ENCODE data around the gene TEAD1. TPM values are rescaled to one million over a fixed set of nuclear protein-coding genes. Genes with fewer than 3 reads are reported as not detected.

The TEAD1 gene
- total and polyA plus RNA-seq, 9 of the 15 experiments (the other 6 are each of a cell fraction or from before 2014, with no cell fraction given), result 1.7 to 17.7 (median 10.8) TPM

GRCh38 chr11:12989428-12990161 is 315.4 kb downstream of the TEAD1 start (continued):
- 0 out of 2 replicates have a peak, but pooled peaks have one; percentile 74 for TF ChIP-seq HDGF (IDR thresholded peaks at IDR 0.05)
- TF ChIP-seq TCF7 (IDR thresholded peaks at IDR 0.05; ENCODE audit: borderline replicate concordance), result no peak
- no peak for TF ChIP-seq DIDO1 (tag; IDR thresholded peaks at IDR 0.05; ENCODE audit: low read depth)
- TF ChIP-seq DDX20 (tag; IDR thresholded peaks at IDR 0.05; ENCODE audit: low read depth), result no peak
- no peak for TF ChIP-seq ZNF780A (CRISPR knock-in tag; IDR thresholded peaks at IDR 0.05)
- TF ChIP-seq ERF (CRISPR knock-in tag; IDR thresholded peaks at IDR 0.05), result no peak
- TF ChIP-seq, protein P1, sequence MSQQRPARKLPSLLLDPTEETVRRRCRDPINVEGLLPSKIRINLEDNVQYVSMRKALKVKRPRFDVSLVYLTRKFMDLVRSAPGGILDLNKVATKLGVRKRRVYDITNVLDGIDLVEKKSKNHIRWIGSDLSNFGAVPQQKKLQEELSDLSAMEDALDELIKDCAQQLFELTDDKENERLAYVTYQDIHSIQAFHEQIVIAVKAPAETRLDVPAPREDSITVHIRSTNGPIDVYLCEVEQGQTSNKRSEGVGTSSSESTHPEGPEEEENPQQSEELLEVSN (IDR thresholded peaks at IDR 0.05; ENCODE audit: borderline replicate concordance in 1 of 2, extremely low read depth in 1 of 2, insufficient read depth in 1 of 2, insufficient read length in 1 of 2, low read depth in 1 of 2, low read length in 1 of 2, poor library complexity in 1 of 2, severe bottlenecking in 1 of 2), result peak; percentile 48 to 74
- TF ChIP-seq SMAD4 (CRISPR knock-in tag; conservative IDR thresholded peaks at IDR 0.05), result peak; percentile 71
- TF ChIP-seq ZNF696 (CRISPR knock-in tag; conservative IDR thresholded peaks at IDR 0.05), result no peak
- TF ChIP-seq, protein P2, sequence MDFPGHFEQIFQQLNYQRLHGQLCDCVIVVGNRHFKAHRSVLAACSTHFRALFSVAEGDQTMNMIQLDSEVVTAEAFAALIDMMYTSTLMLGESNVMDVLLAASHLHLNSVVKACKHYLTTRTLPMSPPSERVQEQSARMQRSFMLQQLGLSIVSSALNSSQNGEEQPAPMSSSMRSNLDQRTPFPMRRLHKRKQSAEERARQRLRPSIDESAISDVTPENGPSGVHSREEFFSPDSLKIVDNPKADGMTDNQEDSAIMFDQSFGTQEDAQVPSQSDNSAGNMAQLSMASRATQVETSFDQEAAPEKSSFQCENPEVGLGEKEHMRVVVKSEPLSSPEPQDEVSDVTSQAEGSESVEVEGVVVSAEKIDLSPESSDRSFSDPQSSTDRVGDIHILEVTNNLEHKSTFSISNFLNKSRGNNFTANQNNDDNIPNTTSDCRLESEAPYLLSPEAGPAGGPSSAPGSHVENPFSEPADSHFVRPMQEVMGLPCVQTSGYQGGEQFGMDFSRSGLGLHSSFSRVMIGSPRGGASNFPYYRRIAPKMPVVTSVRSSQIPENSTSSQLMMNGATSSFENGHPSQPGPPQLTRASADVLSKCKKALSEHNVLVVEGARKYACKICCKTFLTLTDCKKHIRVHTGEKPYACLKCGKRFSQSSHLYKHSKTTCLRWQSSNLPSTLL (IDR thresholded peaks at IDR 0.05), result no peak
- peak; percentile 59; the same call in 1 of the 2 replicates for TF ChIP-seq TARDBP (IDR thresholded peaks at IDR 0.05)
- no peak for TF ChIP-seq NR0B1 (IDR thresholded peaks at IDR 0.05; ENCODE audit: partially characterized antibody)
- no peak for TF ChIP-seq ZNF274 (IDR thresholded peaks at IDR 0.05; ENCODE audit: borderline replicate concordance, low read depth, low read length)
- TF ChIP-seq, protein P3, sequence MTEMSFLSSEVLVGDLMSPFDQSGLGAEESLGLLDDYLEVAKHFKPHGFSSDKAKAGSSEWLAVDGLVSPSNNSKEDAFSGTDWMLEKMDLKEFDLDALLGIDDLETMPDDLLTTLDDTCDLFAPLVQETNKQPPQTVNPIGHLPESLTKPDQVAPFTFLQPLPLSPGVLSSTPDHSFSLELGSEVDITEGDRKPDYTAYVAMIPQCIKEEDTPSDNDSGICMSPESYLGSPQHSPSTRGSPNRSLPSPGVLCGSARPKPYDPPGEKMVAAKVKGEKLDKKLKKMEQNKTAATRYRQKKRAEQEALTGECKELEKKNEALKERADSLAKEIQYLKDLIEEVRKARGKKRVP (CRISPR knock-in tag; IDR thresholded peaks at IDR 0.05), result no peak
- no peak for TF ChIP-seq HNRNPUL1 (IDR thresholded peaks at IDR 0.05; ENCODE audit: low read length)
- TF ChIP-seq PURB (CRISPR knock-in tag; IDR thresholded peaks at IDR 0.05; ENCODE audit: low read depth), result no peak
- no peak; the same call in 1 of the 2 replicates for TF ChIP-seq ZBTB33 (CRISPR knock-in tag; IDR thresholded peaks at IDR 0.05)
